DND-41 (cell line): ENCODE results near the gene SOX12.

Experiments
- ATAC-seq: fragments of 200-7000 bp; cut with Tn5 transposase; 3 replicates; pipeline ENCODE4 v1.9.1; 2021; ENCODE audit warnings: low read depth; ENCODE audit not compliant: insufficient read depth
- DNase-seq: peaks from one replicate; pipeline ENCODE4 v3.0.0-alpha.2; 2020
- H2AFZ ChIP-seq: 2 replicates; pipeline ENCODE4 v1.6.0; 2012; ENCODE audit warnings: low read depth, low read length
- H3K27ac ChIP-seq: 2 replicates; pipeline ENCODE4 v1.5.1; 2012; ENCODE audit warnings: low read length, inconsistent platforms
- H3K27me3 ChIP-seq: fragments of 200-600 bp; sonication (generic); 2 replicates; pipeline ENCODE4 v1.6.0; 2012; ENCODE audit warnings: low read length, mild to moderate bottlenecking, inconsistent platforms; ENCODE audit not compliant: insufficient read depth, poor library complexity
- H3K36me3 ChIP-seq: 2 replicates; pipeline ENCODE4 v1.5.1; 2012; ENCODE audit warnings: low read length, inconsistent platforms; ENCODE audit not compliant: insufficient read depth
- H3K4me1 ChIP-seq: 2 replicates; pipeline ENCODE4 v1.5.1; 2012; ENCODE audit warnings: mild to moderate bottlenecking, low read length; ENCODE audit not compliant: insufficient read depth
- H3K4me2 ChIP-seq: 2 replicates; pipeline ENCODE4 v1.6.0; 2012; ENCODE audit warnings: mild to moderate bottlenecking, moderate library complexity, low read length, inconsistent platforms; ENCODE audit not compliant: insufficient read depth
- H3K4me3 ChIP-seq, 2 experiments: fragments of 200-600 bp in 1 of 2; shearing (Covaris generic) in 1 of 2; 2 replicates each; pipeline ENCODE4 v1.5.1; 2012 to 2016; ENCODE audit warnings: inconsistent platforms in 2 of 2, low read length in 2 of 2, mild to moderate bottlenecking in 2 of 2, low read depth in 1 of 2, moderate library complexity in 1 of 2
- H3K79me2 ChIP-seq: 2 replicates; pipeline ENCODE4 v1.6.0; 2012; ENCODE audit warnings: low read length, inconsistent platforms; ENCODE audit not compliant: insufficient read depth
- H3K9ac ChIP-seq: 2 replicates; pipeline ENCODE4 v1.6.0; 2012; ENCODE audit warnings: low read depth, mild to moderate bottlenecking, inconsistent platforms, low read length, moderate library complexity
- H3K9me3 ChIP-seq: 2 replicates; pipeline ENCODE4 v1.5.1; 2012; ENCODE audit warnings: low read length, moderate library complexity, mild to moderate bottlenecking, inconsistent platforms; ENCODE audit not compliant: insufficient read depth, severe bottlenecking
- H4K20me1 ChIP-seq: 2 replicates; pipeline ENCODE4 v1.6.0; 2012; ENCODE audit warnings: low read length; ENCODE audit not compliant: insufficient read depth
- EZH2 ChIP-seq: IDR thresholded peaks from 3 replicates; pipeline ENCODE4 v1.6.1; 2012; ENCODE audit warnings: borderline replicate concordance, low read depth, mild to moderate bottlenecking, moderate library complexity, low read length, inconsistent platforms; ENCODE audit not compliant: severe bottlenecking
- TF ChIP-seq, protein P1 (sequence below): IDR thresholded peaks from 2 replicates; pipeline ENCODE4 v1.5.1; 2012; ENCODE audit warnings: borderline replicate concordance, low read length, moderate library complexity, mild to moderate bottlenecking; ENCODE audit not compliant: poor library complexity, severe bottlenecking; ENCODE audit errors: extremely low read depth

SOX12 gene

GRCh38 chr20:364905-365794 is 39.8 kb downstream of the SOX12 start:
- Histone ChIP-seq H2AFZ (no peak overlapping the region), H3K4me3 (no peak overlapping the region), H3K9me3 (no peaks in the 10 kb centered on the region), H3K27me3 (no peaks in the 10 kb centered on the region), H3K79me2 (no peaks in the 10 kb centered on the region), H3K4me1 (peaks cover 14% of the 10 kb centered on the region), H3K4me2 (no peak overlapping the region), H3K27ac (no peak overlapping the region), H4K20me1 (no peaks in the 10 kb centered on the region; the same call in 1 of the 2 replicates), H3K36me3 (no peaks in the 10 kb centered on the region), H3K9ac (no peak overlapping the region)
- DNase-seq = peak; percentile 28
- peak; percentile 60 for ATAC-seq
- TF ChIP-seq EZH2 = no peak
- TF ChIP-seq, protein P1, sequence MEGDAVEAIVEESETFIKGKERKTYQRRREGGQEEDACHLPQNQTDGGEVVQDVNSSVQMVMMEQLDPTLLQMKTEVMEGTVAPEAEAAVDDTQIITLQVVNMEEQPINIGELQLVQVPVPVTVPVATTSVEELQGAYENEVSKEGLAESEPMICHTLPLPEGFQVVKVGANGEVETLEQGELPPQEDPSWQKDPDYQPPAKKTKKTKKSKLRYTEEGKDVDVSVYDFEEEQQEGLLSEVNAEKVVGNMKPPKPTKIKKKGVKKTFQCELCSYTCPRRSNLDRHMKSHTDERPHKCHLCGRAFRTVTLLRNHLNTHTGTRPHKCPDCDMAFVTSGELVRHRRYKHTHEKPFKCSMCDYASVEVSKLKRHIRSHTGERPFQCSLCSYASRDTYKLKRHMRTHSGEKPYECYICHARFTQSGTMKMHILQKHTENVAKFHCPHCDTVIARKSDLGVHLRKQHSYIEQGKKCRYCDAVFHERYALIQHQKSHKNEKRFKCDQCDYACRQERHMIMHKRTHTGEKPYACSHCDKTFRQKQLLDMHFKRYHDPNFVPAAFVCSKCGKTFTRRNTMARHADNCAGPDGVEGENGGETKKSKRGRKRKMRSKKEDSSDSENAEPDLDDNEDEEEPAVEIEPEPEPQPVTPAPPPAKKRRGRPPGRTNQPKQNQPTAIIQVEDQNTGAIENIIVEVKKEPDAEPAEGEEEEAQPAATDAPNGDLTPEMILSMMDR = no peak

- H3K27ac ChIP-seq = no peak overlapping the region
- H3K9ac ChIP-seq = no peak overlapping the region
- H3K4me1 ChIP-seq = peaks cover 14% of the 10 kb centered on the region
- no peak overlapping the region for H2AFZ ChIP-seq
- TF ChIP-seq EZH2 = no peak
- TF ChIP-seq, protein P1 = no peak
- no peaks in the 10 kb centered on the region for H3K79me2 ChIP-seq
- no peaks in the 10 kb centered on the region for H3K27me3 ChIP-seq
- H3K36me3 ChIP-seq = no peaks in the 10 kb centered on the region
- H3K4me3 ChIP-seq = no peak overlapping the region
- ATAC-seq (peak; percentile 37; the same call in 1 of the 3 replicates), DNase-seq (peak; percentile 28)
- H4K20me1 ChIP-seq = no peaks in the 10 kb centered on the region; the same call in 1 of the 2 replicates
- no peaks in the 10 kb centered on the region for H3K9me3 ChIP-seq
- no peak overlapping the region for H3K4me2 ChIP-seq
Observed at GRCh38 chr20:366041-366718, 40.8 kb downstream of the SOX12 start.

- Histone ChIP-seq H3K4me1 (peaks cover 19% of the 10 kb centered on the region), H3K27me3 (no peaks in the 10 kb centered on the region), H3K4me3 (no peak overlapping the region), H3K27ac (no peak overlapping the region), H3K9ac (no peak overlapping the region), H3K36me3 (no peaks in the 10 kb centered on the region), H3K79me2 (no peaks in the 10 kb centered on the region), H4K20me1 (no peaks in the 10 kb centered on the region; the same call in 1 of the 2 replicates), H3K9me3 (no peaks in the 10 kb centered on the region), H3K4me2 (no peak overlapping the region), H2AFZ (no peak overlapping the region)
- ATAC-seq = no peak
- DNase-seq = no peak
- no peak for TF ChIP-seq EZH2
- TF ChIP-seq, protein P1 = no peak
Observed at GRCh38 chr20:366719-367485, 41.5 kb downstream of the SOX12 start.
